Suprapubic skin (tissue), 3 donors: ENCODE results near the gene APLNR.

Experiments used
- CTCF ChIP-seq, 2 donors: fragments of 200-600 bp in 1 of 2; fragments of 450-650 bp in 1 of 2; sonication (generic) in 1 of 2; IDR thresholded peaks; one replicate each; pipeline ENCODE4 v1.5.1; 2016 to 2019; ENCODE audit warnings: antibody characterized with exemption in 2 of 2, mild to moderate bottlenecking in 1 of 2, moderate library complexity in 1 of 2
- EP300 ChIP-seq: sonication (generic); formaldehyde crosslinking; IDR thresholded peaks from one replicate; pipeline ENCODE4 v1.6.1; 2017; ENCODE audit warnings: antibody characterized with exemption

GRCh38 chr11:57248780-57249383 is 11.8 kb upstream of the APLNR start:
- TF ChIP-seq CTCF (IDR thresholded peaks at IDR 0.05) = peak; percentile 26 to 71
- TF ChIP-seq EP300 = no peak
